ENCODE measurements around the gene RASIP1. TPM values are rescaled to one million over a fixed set of nuclear protein-coding genes. Genes with fewer than 3 reads are reported as not detected.

Gene RASIP1
- polyA plus RNA-seq, 1 experiment, result 1.1 TPM

- H3K27me3 ChIP-seq (ENCODE audit: control insufficient read depth, insufficient read depth, low read length), result peaks cover 9% of the 10 kb centered on the region; the same call in 1 of the 2 replicates
These were observed 12.3 kb upstream of the RASIP1 start, which contains the start of gene FUT1 for GRCh38 chr19:48752496-48753365. Gene FUT1, minus strand, starts transcription at chr19:48752641. Its CDS starts 1,360 bp downstream, at chr19:48751281.

GRCh38 chr19:48751845-48752495, 11.6 kb upstream of the RASIP1 start:
- POLR2A ChIA-PET, result no interaction called here
- CTCF ChIA-PET, result no interaction called here
- Histone ChIP-seq H3K27me3 (ENCODE audit: control insufficient read depth, insufficient read depth, low read length) (peaks cover 9% of the 10 kb centered on the region; the same call in 1 of the 2 replicates), H3K4me3 (ENCODE audit: low read depth, low read length) (peak overlapping the region; percentile 24), H3K36me3 (ENCODE audit: control insufficient read depth, insufficient read depth, low read length) (no peaks in the 10 kb centered on the region)
- no peak for TF ChIP-seq CTCF (IDR thresholded peaks at IDR 0.05; ENCODE audit: insufficient read depth, low read depth, low read length)
- DNase-seq (ENCODE audit: low read depth), result no peak

More at GRCh38 chr19:48752496-48753365, 12.3 kb upstream of the RASIP1 start, which contains the start of gene FUT1:
- H3K36me3 ChIP-seq (ENCODE audit: control insufficient read depth, insufficient read depth, low read length), result no peaks in the 10 kb centered on the region
- DNase-seq (ENCODE audit: low read depth), result no peak
- CTCF ChIA-PET, result no interaction called here
- POLR2A ChIA-PET, result no interaction called here
- no peak for TF ChIP-seq CTCF (IDR thresholded peaks at IDR 0.05; ENCODE audit: insufficient read depth, low read depth, low read length)
- peak within 1 kb of the TSS; percentile 24 for H3K4me3 ChIP-seq (ENCODE audit: low read depth, low read length)

- ChIA-PET CTCF (interaction anchor here (0.6 kb wide), 1 partner anchor 28 kb away, joined by 3 read pairs; no protein-coding TSS in a partner anchor), POLR2A (no interaction called here)
- no peak for TF ChIP-seq CTCF (IDR thresholded peaks at IDR 0.05; ENCODE audit: insufficient read depth, low read depth, low read length)
- no peak for DNase-seq (ENCODE audit: low read depth)
- H3K27me3 ChIP-seq (ENCODE audit: control insufficient read depth, insufficient read depth, low read length), result peaks cover 9% of the 10 kb centered on the region; the same call in 1 of the 2 replicates
- H3K4me3 ChIP-seq (ENCODE audit: low read depth, low read length), result no peak overlapping the region
- H3K36me3 ChIP-seq (ENCODE audit: control insufficient read depth, insufficient read depth, low read length), result no peaks in the 10 kb centered on the region
These were observed 10.5 kb upstream of the RASIP1 start for GRCh38 chr19:48750771-48751504.

GRCh38 chr19:48750351-48750750, 9.9 kb upstream of the RASIP1 start:
- TF ChIP-seq CTCF (IDR thresholded peaks at IDR 0.05; ENCODE audit: insufficient read depth, low read depth, low read length), result no peak
- Histone ChIP-seq H3K36me3 (ENCODE audit: control insufficient read depth, insufficient read depth, low read length) (no peaks in the 10 kb centered on the region), H3K4me3 (ENCODE audit: low read depth, low read length) (no peak overlapping the region), H3K27me3 (ENCODE audit: control insufficient read depth, insufficient read depth, low read length) (peaks cover 9% of the 10 kb centered on the region; the same call in 1 of the 2 replicates)
- POLR2A ChIA-PET, result no interaction called here
- CTCF ChIA-PET, result interaction anchor here (0.6 kb wide), 1 partner anchor 29 kb away, joined by 3 read pairs; no protein-coding TSS in a partner anchor
- no peak for DNase-seq (ENCODE audit: low read depth)
